ENCODE results near the gene ABHD8.

- TF ChIP-seq, protein P1, sequence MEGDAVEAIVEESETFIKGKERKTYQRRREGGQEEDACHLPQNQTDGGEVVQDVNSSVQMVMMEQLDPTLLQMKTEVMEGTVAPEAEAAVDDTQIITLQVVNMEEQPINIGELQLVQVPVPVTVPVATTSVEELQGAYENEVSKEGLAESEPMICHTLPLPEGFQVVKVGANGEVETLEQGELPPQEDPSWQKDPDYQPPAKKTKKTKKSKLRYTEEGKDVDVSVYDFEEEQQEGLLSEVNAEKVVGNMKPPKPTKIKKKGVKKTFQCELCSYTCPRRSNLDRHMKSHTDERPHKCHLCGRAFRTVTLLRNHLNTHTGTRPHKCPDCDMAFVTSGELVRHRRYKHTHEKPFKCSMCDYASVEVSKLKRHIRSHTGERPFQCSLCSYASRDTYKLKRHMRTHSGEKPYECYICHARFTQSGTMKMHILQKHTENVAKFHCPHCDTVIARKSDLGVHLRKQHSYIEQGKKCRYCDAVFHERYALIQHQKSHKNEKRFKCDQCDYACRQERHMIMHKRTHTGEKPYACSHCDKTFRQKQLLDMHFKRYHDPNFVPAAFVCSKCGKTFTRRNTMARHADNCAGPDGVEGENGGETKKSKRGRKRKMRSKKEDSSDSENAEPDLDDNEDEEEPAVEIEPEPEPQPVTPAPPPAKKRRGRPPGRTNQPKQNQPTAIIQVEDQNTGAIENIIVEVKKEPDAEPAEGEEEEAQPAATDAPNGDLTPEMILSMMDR (conservative IDR thresholded peaks at IDR 0.05; ENCODE audit: low read depth in 2 of 2) = no peak
- TF ChIP-seq EZH2 (IDR thresholded peaks at IDR 0.05; ENCODE audit: low read depth, unreplicated experiment) (no peak), POLR2AphosphoS5 (IDR thresholded peaks at IDR 0.05; ENCODE audit: low read depth) (no peak), STAT1 (IDR thresholded peaks at IDR 0.05; ENCODE audit: unreplicated experiment) (no peak), EZH2phosphoT487 (IDR thresholded peaks at IDR 0.05; ENCODE audit: unreplicated experiment) (no peak), CREB1 (CRISPR knock-in tag; IDR thresholded peaks at IDR 0.05; ENCODE audit: low read depth) (0 out of 2 replicates have a peak, but pooled peaks have one; percentile 61), NANOG (IDR thresholded peaks at IDR 0.05; ENCODE audit: borderline replicate concordance) (no peak)
- TF ChIP-seq, protein P2, sequence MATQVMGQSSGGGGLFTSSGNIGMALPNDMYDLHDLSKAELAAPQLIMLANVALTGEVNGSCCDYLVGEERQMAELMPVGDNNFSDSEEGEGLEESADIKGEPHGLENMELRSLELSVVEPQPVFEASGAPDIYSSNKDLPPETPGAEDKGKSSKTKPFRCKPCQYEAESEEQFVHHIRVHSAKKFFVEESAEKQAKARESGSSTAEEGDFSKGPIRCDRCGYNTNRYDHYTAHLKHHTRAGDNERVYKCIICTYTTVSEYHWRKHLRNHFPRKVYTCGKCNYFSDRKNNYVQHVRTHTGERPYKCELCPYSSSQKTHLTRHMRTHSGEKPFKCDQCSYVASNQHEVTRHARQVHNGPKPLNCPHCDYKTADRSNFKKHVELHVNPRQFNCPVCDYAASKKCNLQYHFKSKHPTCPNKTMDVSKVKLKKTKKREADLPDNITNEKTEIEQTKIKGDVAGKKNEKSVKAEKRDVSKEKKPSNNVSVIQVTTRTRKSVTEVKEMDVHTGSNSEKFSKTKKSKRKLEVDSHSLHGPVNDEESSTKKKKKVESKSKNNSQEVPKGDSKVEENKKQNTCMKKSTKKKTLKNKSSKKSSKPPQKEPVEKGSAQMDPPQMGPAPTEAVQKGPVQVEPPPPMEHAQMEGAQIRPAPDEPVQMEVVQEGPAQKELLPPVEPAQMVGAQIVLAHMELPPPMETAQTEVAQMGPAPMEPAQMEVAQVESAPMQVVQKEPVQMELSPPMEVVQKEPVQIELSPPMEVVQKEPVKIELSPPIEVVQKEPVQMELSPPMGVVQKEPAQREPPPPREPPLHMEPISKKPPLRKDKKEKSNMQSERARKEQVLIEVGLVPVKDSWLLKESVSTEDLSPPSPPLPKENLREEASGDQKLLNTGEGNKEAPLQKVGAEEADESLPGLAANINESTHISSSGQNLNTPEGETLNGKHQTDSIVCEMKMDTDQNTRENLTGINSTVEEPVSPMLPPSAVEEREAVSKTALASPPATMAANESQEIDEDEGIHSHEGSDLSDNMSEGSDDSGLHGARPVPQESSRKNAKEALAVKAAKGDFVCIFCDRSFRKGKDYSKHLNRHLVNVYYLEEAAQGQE (IDR thresholded peaks at IDR 0.05; ENCODE audit: unreplicated experiment) = no peak
Observed at GRCh38 chr19:17351815-17352435, 48.7 kb upstream of the ABHD8 start.
